Measurements from ENCODE around the gene SORCS2.

GRCh38 chr4:7684294-7684693 lies 492.0 kb downstream of the SORCS2 start:
- no peak for TF ChIP-seq CTCF (IDR thresholded peaks at IDR 0.05; ENCODE audit: low read depth, low read length, poor library complexity, severe bottlenecking)
- TF ChIP-seq EZH2phosphoT487 (IDR thresholded peaks at IDR 0.05; ENCODE audit: borderline replicate concordance, low read length), result no peak

Measured in DOHH2 (cell line).